CD4-positive, alpha-beta T cell (primary cell): ENCODE measurements around the gene PACSIN3. TPM values are rescaled to one million over a fixed set of nuclear protein-coding genes. Genes with fewer than 3 reads are reported as not detected.
A peak's percentile ranks its signal among the peaks of the same experiment; 100 is the strongest.

Experiments
- ATAC-seq: fragments of 200-7000 bp; cut with Tn5 transposase; one replicate; pipeline ENCODE4 v1.10.0; 2022; ENCODE audit warnings: mild to moderate bottlenecking; ENCODE audit not compliant: poor library complexity
- CTCF ChIA-PET: fragments of 350-600 bp; sonication (Branson Sonifier 250); formaldehyde crosslinking; loops from one replicate; lab custom pipeline; 2021; ENCODE audit warnings: antibody characterized with exemption, inconsistent platforms; lab: Charles Lee
- POLR2A ChIA-PET: fragments of 350-600 bp; sonication (Branson Sonifier 250); formaldehyde crosslinking; loops from one replicate; lab custom pipeline; 2021; ENCODE audit warnings: antibody characterized with exemption, inconsistent platforms; lab: Charles Lee
- DNase-seq, 14 experiments: peaks; one replicate each; pipeline ENCODE4 v3.0.0-alpha.2; 2013 to 2020; ENCODE audit warnings: mixed read lengths in 2 of 14
- H3K27ac ChIP-seq, 2 donors: one replicate each; pipeline versions ENCODE4 v1.5.1 to v1.7.0; 2013; ENCODE audit warnings: low read length in 2 of 2, low read depth in 1 of 2, mild to moderate bottlenecking in 1 of 2
- H3K27me3 ChIP-seq, 2 experiments: 1 replicate in 1 of 2; 2 replicates in 1 of 2; pipeline versions ENCODE4 v1.6.1 to v1.7.0; 2013; ENCODE audit warnings: low read length in 2 of 2, control low read depth in 1 of 2, mild to moderate bottlenecking in 1 of 2, moderate library complexity in 1 of 2; ENCODE audit not compliant: insufficient read depth in 2 of 2, control insufficient read depth in 1 of 2
- H3K36me3 ChIP-seq: one replicate; pipeline ENCODE4 v1.6.1; 2013; ENCODE audit warnings: low read length, control low read depth; ENCODE audit not compliant: insufficient read depth
- H3K4me1 ChIP-seq: one replicate; pipeline ENCODE4 v1.6.1; 2013; ENCODE audit warnings: low read length, control low read depth; ENCODE audit not compliant: insufficient read depth
- H3K4me3 ChIP-seq: one replicate; pipeline ENCODE4 v1.5.1; 2013; ENCODE audit warnings: mild to moderate bottlenecking, low read length, moderate library complexity
- H3K9me3 ChIP-seq, 2 experiments: 1 replicate in 1 of 2; 2 replicates in 1 of 2; pipeline versions ENCODE4 v1.6.1 to v1.7.0; 2013; ENCODE audit warnings: low read length in 2 of 2, mild to moderate bottlenecking in 2 of 2, control low read depth in 1 of 2, moderate library complexity in 1 of 2; ENCODE audit not compliant: control insufficient read depth in 1 of 2, insufficient read depth in 1 of 2
- H3K27ac Mint-ChIP-seq: one replicate; pipeline ENCODE4 v1.8.0; 2020; ENCODE audit warnings: mixed read lengths
- H3K27me3 Mint-ChIP-seq: one replicate; pipeline ENCODE4 v1.8.0; 2021; ENCODE audit warnings: mixed read lengths
- H3K36me3 Mint-ChIP-seq: one replicate; pipeline ENCODE4 v1.8.0; 2021; ENCODE audit warnings: low read depth, mixed read lengths
- H3K4me1 Mint-ChIP-seq: one replicate; pipeline ENCODE4 v1.8.0; 2021; ENCODE audit warnings: low read depth, mixed read lengths
- H3K4me3 Mint-ChIP-seq: one replicate; pipeline ENCODE4 v1.8.0; 2020; ENCODE audit warnings: mild to moderate bottlenecking, mixed read lengths
- H3K9me3 Mint-ChIP-seq: one replicate; pipeline ENCODE4 v1.8.0; 2020; ENCODE audit warnings: mixed read lengths
- CTCF ChIP-seq: fragments of 200-600 bp; IDR thresholded peaks from one replicate; pipeline ENCODE4 v1.8.0; 2022; ENCODE audit warnings: antibody characterized with exemption, mild to moderate bottlenecking
- intact Hi-C, 2 experiments: fragments of 100-400 bp; cut with DNase I in 1 of 2; cut with micrococcal nuclease in 1 of 2; formaldehyde crosslinking; loops; one replicate each; pipeline versions ENCODE4 v1.15.1 to v1.9.0; 2023 to 2025; cut with DNase I, micrococcal nuclease
- total RNA-seq, 174 experiments: library from RNA in 2 of 174; stranded (reverse) in 2 of 174; gene quantifications; one replicate each; pipeline ENCODE4 v1.2.3 and lab custom pipeline; 2021 to 2026

Gene PACSIN3
- total RNA-seq, 2 experiments from 2014 or later: 0.27 TPM; not detected in 1

GRCh38 chr11:47156951-47157350 lies 29.3 kb downstream of the PACSIN3 start:
- no peak overlapping the region for H3K27ac Mint-ChIP-seq
- no peaks in the 10 kb centered on the region for H3K9me3 Mint-ChIP-seq
- Histone ChIP-seq H3K9me3 (no peaks in the 10 kb centered on the region), H3K36me3 (no peaks in the 10 kb centered on the region), H3K27me3 (no peaks in the 10 kb centered on the region), H3K4me3 (no peak overlapping the region), H3K4me1 (peaks cover 44% of the 10 kb centered on the region), H3K27ac (no peak overlapping the region)
- H3K27me3 Mint-ChIP-seq: no peaks in the 10 kb centered on the region
- intact Hi-C loops: no loop called here
- no peak for TF ChIP-seq CTCF
- H3K36me3 Mint-ChIP-seq: peaks cover 13% of the 10 kb centered on the region
- H3K4me3 Mint-ChIP-seq: no peak overlapping the region
- H3K4me1 Mint-ChIP-seq: peaks cover 33% of the 10 kb centered on the region
- peak in 1 of 14 experiments; percentile 16 for DNase-seq
- CTCF ChIA-PET: no interaction called here
- no peak for ATAC-seq
- POLR2A ChIA-PET: no interaction called here

- no peak overlapping the region for H3K4me3 Mint-ChIP-seq
- intact Hi-C loops: no loop called here
- POLR2A ChIA-PET: interaction anchor here (1.1 kb wide), 1 partner anchor 112 kb away, joined by 3 read pairs; no protein-coding TSS in a partner anchor
These were observed 29.9 kb downstream of the PACSIN3 start for GRCh38 chr11:47156333-47156732.

GRCh38 chr11:47155879-47156278 lies 30.4 kb downstream of the PACSIN3 start:
- Mint-ChIP-seq H3K27me3 (no peaks in the 10 kb centered on the region), H3K4me1 (peaks cover 33% of the 10 kb centered on the region), H3K27ac (peak overlapping the region; percentile 86), H3K4me3 (no peak overlapping the region), H3K36me3 (peaks cover 8% of the 10 kb centered on the region), H3K9me3 (no peaks in the 10 kb centered on the region)
- no peaks in the 10 kb centered on the region for H3K36me3 ChIP-seq
- no peak for ATAC-seq
- no peak overlapping the region for H3K4me3 ChIP-seq
- CTCF ChIA-PET: no interaction called here
- no peaks in the 10 kb centered on the region for H3K27me3 ChIP-seq
- peak in 1 of 14 experiments; percentile 8 for DNase-seq
- H3K9me3 ChIP-seq: no peaks in the 10 kb centered on the region
- TF ChIP-seq CTCF: no peak
- H3K27ac ChIP-seq: peak overlapping the region in 1 of 2 donors; percentile 5
- intact Hi-C loops: no loop called here
- POLR2A ChIA-PET: interaction anchor here (1.1 kb wide), 1 partner anchor 112 kb away, joined by 3 read pairs; no protein-coding TSS in a partner anchor
- peaks cover 38% of the 10 kb centered on the region for H3K4me1 ChIP-seq

More at GRCh38 chr11:47156333-47156732, 29.9 kb downstream of the PACSIN3 start:
- no peak overlapping the region for H3K27ac Mint-ChIP-seq
- Histone ChIP-seq H3K36me3 (no peaks in the 10 kb centered on the region), H3K27ac (peak overlapping the region in 1 of 2 donors; percentile 5), H3K4me1 (peaks cover 42% of the 10 kb centered on the region), H3K27me3 (no peaks in the 10 kb centered on the region), H3K4me3 (no peak overlapping the region), H3K9me3 (no peaks in the 10 kb centered on the region)
- no peaks in the 10 kb centered on the region for H3K9me3 Mint-ChIP-seq
- no peaks in the 10 kb centered on the region for H3K27me3 Mint-ChIP-seq
- no peak for TF ChIP-seq CTCF
- peaks cover 8% of the 10 kb centered on the region for H3K36me3 Mint-ChIP-seq
- H3K4me1 Mint-ChIP-seq: peaks cover 33% of the 10 kb centered on the region
- no peak for ATAC-seq
- DNase-seq: no peak
- CTCF ChIA-PET: no interaction called here
